Activated T-helper 2 cell treated with anti-CD3 and anti-CD28 coated beads, Interferon-gamma antibody, Interleukin-2, Interleukin-4, amounts not matched to agents 10 μg/mL and 5 μg/mL and 100 μg/mL, durations not matched to agents 14 hours and 24 hours and 36 hours (primary cell): Measurements from ENCODE around the gene PDSS1. TPM values are rescaled to one million over a fixed set of nuclear protein-coding genes. Genes with fewer than 3 reads are reported as not detected.

ENCODE experiments used
- total RNA-seq: library from RNA; stranded (reverse); gene quantifications from 2 replicates; pipeline ENCODE4 v1.2.3, GENCODE V29; 2022

Gene PDSS1
- total RNA-seq, 1 donor from 2014 or later: 32.3 TPM

Other genes starting within 250 kb of the PDSS1 start
- gene ABI1, start 163.3 kb downstream of the PDSS1 start, total RNA-seq: 50.1 and 52.7 TPM in 2 replicates